ENCODE measurements around the gene NBEAL1. TPM values are rescaled to one million over a fixed set of nuclear protein-coding genes. Genes with fewer than 3 reads are reported as not detected.

The NBEAL1 gene
- total and polyA plus RNA-seq, 2 of the 8 experiments (the other 6 are each of a cell fraction or from before 2014, with no cell fraction given): 2.3 to 10.7 TPM

GRCh38 chr2:203104273-203104672, 89.6 kb downstream of the NBEAL1 start:
- no peak overlapping the region for H2AK5ac ChIP-seq (ENCODE audit: low read depth, low read length)
- H3K9me3 ChIP-seq (ENCODE audit: insufficient read depth in 2 of 2, low read depth in 1 of 2, low read length in 1 of 2): peaks cover 0 to 10% of the 10 kb centered on the region in 2 experiments; a peak in 1 of 4 replicates
- CTCF ChIA-PET (ENCODE audit: partially characterized antibody): no interaction called here
- H4K8ac ChIP-seq (ENCODE audit: extremely low read depth, insufficient read depth, low read length): no peak overlapping the region
- no peak overlapping the region for H3K27ac ChIP-seq (ENCODE audit: low read depth, low read length)
- DNase-seq (ENCODE audit: low read depth in 1 of 2, low spot score in 2 of 2) (no peak), FAIRE-seq (no peak)
- H2BK20ac ChIP-seq (ENCODE audit: low read length): no peak overlapping the region
- H4K20me1 ChIP-seq (replicated peaks in 1 of 2; ENCODE audit: control insufficient read depth in 1 of 2, insufficient read depth in 2 of 2, low read length in 2 of 2): no peaks in the 10 kb centered on the region
- H4K5ac ChIP-seq (ENCODE audit: insufficient read length, low read depth, low read length): no peak overlapping the region
- no peaks in the 10 kb centered on the region for H3K4me1 ChIP-seq (replicated peaks in 1 of 4; ENCODE audit: control insufficient read depth in 3 of 4, insufficient read depth in 4 of 4, low read length in 3 of 4)
- no peak overlapping the region for H3K23ac ChIP-seq (ENCODE audit: insufficient read length)
- no peak overlapping the region for H3K18ac ChIP-seq (ENCODE audit: extremely low read depth, low read length)
- H2BK120ac ChIP-seq (replicated peaks; ENCODE audit: low read depth, low read length): no peak overlapping the region
- POLR2A ChIA-PET (ENCODE audit: partially characterized antibody): no interaction called here
- H3K56ac ChIP-seq (replicated peaks; ENCODE audit: insufficient read length, low read depth, low read length): no peak overlapping the region
- H3K9ac ChIP-seq (replicated peaks in 1 of 4; ENCODE audit: extremely low read depth in 1 of 4, low read depth in 3 of 4, low read length in 3 of 4): no peak overlapping the region
- H3K23me2 ChIP-seq (ENCODE audit: low read depth, low read length): no peaks in the 10 kb centered on the region
- H3K4me2 ChIP-seq (ENCODE audit: insufficient read depth in 1 of 2, low read depth in 2 of 2, low read length in 2 of 2): no peak overlapping the region
- H4K91ac ChIP-seq (replicated peaks; ENCODE audit: insufficient read length, low read length): no peak overlapping the region
- no peak overlapping the region for H2BK15ac ChIP-seq (ENCODE audit: low read length)
- H2BK5ac ChIP-seq (ENCODE audit: low read depth, low read length): no peak overlapping the region
- H3K4ac ChIP-seq (replicated peaks; ENCODE audit: insufficient read length, low read depth, low read length): no peak overlapping the region
- no peak overlapping the region for H2BK12ac ChIP-seq (ENCODE audit: low read depth, low read length)
- H3K4me3 ChIP-seq (ENCODE audit: extremely low read depth in 1 of 4, insufficient read depth in 2 of 4, low read depth in 3 of 4, low read length in 4 of 4): no peak overlapping the region
- no peak overlapping the region for H3K14ac ChIP-seq (ENCODE audit: insufficient read length)
- no peaks in the 10 kb centered on the region for H3K36me3 ChIP-seq (ENCODE audit: control insufficient read depth in 2 of 4, insufficient read depth in 4 of 4, low read length in 3 of 4)
- H3K79me1 ChIP-seq (ENCODE audit: low read depth, low read length): no peaks in the 10 kb centered on the region
- H3K27me3 ChIP-seq (replicated peaks in 1 of 4; ENCODE audit: control insufficient read depth in 3 of 4, extremely low read depth in 1 of 4, insufficient read depth in 3 of 4, low read length in 3 of 4): no peaks in the 10 kb centered on the region
- H3K79me2 ChIP-seq (ENCODE audit: control insufficient read depth in 1 of 2, insufficient read depth in 2 of 2, low read length in 2 of 2): no peaks in the 10 kb centered on the region
- TF ChIP-seq RAD21 (IDR thresholded peaks at IDR 0.05 in 1 of 2, conservative IDR thresholded peaks at IDR 0.05 in 1 of 2; ENCODE audit: low read depth in 2 of 2, low read length in 2 of 2) (no peak), KDM4A (IDR thresholded peaks at IDR 0.05; ENCODE audit: low read depth, low read length, severe bottlenecking) (no peak), HDAC2 (IDR thresholded peaks at IDR 0.05; ENCODE audit: borderline replicate concordance in 1 of 2, low read depth in 2 of 2, low read length in 2 of 2) (no peak), SP4 (IDR thresholded peaks at IDR 0.05; ENCODE audit: low read length) (no peak), NRF1 (IDR thresholded peaks at IDR 0.05; ENCODE audit: low read depth, low read length) (no peak)
- no peak overlapping the region for H2AFZ ChIP-seq (ENCODE audit: low read length)
